NCI-H2029 (cell line): ENCODE results near the gene DGKB.
"Not testable (repeated sequence)": the region's sequence is repeated elsewhere in the genome, so short reads cannot be mapped to it uniquely, and the experiment has no call there.

Experiments used
- DNase-seq: peaks from one replicate; lab custom pipeline; 2025; lab: John Stamatoyannopoulos, UW

The DGKB gene

GRCh38 chr7:14292737-14293136 is 609.8 kb downstream of the DGKB start:
- no peak for DNase-seq

- no peak for DNase-seq
Observed at GRCh38 chr7:14289957-14290356, 612.6 kb downstream of the DGKB start.

GRCh38 chr7:14288701-14289100 is 613.9 kb downstream of the DGKB start:
- DNase-seq = no peak

GRCh38 chr7:14287398-14287797 is 615.2 kb downstream of the DGKB start:
- DNase-seq = no peak

- no peak for DNase-seq
Observed at GRCh38 chr7:14286036-14286435, 616.5 kb downstream of the DGKB start.

- DNase-seq = not testable (repeated sequence)
Observed at GRCh38 chr7:14279065-14279871, 623.3 kb downstream of the DGKB start.

GRCh38 chr7:14275356-14275755 is 627.2 kb downstream of the DGKB start:
- no peak for DNase-seq

- no peak for DNase-seq
Observed at GRCh38 chr7:14271441-14271840, 631.1 kb downstream of the DGKB start.

GRCh38 chr7:14270099-14270498 is 632.5 kb downstream of the DGKB start:
- DNase-seq = no peak

GRCh38 chr7:14260011-14260410 is 642.5 kb downstream of the DGKB start:
- DNase-seq = no peak

GRCh38 chr7:14258861-14259260 is 643.7 kb downstream of the DGKB start:
- no peak for DNase-seq

- no peak for DNase-seq
Observed at GRCh38 chr7:14258441-14258840, 644.1 kb downstream of the DGKB start.

- no peak for DNase-seq
Observed at GRCh38 chr7:14252458-14252857, 650.1 kb downstream of the DGKB start.

GRCh38 chr7:14242175-14242574 is 660.4 kb downstream of the DGKB start:
- DNase-seq = no peak

GRCh38 chr7:14236834-14237233 is 665.7 kb downstream of the DGKB start:
- no peak for DNase-seq

- DNase-seq = no peak
Observed at GRCh38 chr7:14235056-14235455, 667.5 kb downstream of the DGKB start.

- no peak for DNase-seq
Observed at GRCh38 chr7:14233868-14234369, 668.6 kb downstream of the DGKB start.

GRCh38 chr7:14233076-14233867 is 669.3 kb downstream of the DGKB start:
- DNase-seq = no peak

GRCh38 chr7:14229047-14229446 is 673.5 kb downstream of the DGKB start:
- DNase-seq = no peak

GRCh38 chr7:14228341-14228740 is 674.2 kb downstream of the DGKB start:
- no peak for DNase-seq

GRCh38 chr7:14226126-14226525 is 676.4 kb downstream of the DGKB start:
- DNase-seq = no peak

- no peak for DNase-seq
Observed at GRCh38 chr7:14219125-14219524, 683.4 kb downstream of the DGKB start.

- DNase-seq = no peak
Observed at GRCh38 chr7:14218338-14218737, 684.2 kb downstream of the DGKB start.
